Spinal cord (tissue), 10 donors: ENCODE results near the gene RHEBL1. TPM values are rescaled to one million over a fixed set of nuclear protein-coding genes. Genes with fewer than 3 reads are reported as not detected.
A peak's percentile ranks its signal among the peaks of the same experiment; 100 is the strongest.

Experiments
- DNase-seq, 6 donors: peaks; one replicate each; pipeline versions ENCODE4 v3.0.0 to v3.0.0-alpha.2; 2013 to 2015; ENCODE audit warnings: low spot score in 6 of 6, low read depth in 4 of 6
- H3K27ac ChIP-seq: one replicate; pipeline ENCODE4 v1.5.1; 2013; ENCODE audit warnings: low read depth, low read length, control low read depth
- H3K27me3 ChIP-seq: one replicate; pipeline ENCODE4 v1.6.1; 2013; ENCODE audit warnings: low read length; ENCODE audit not compliant: control insufficient read depth, insufficient read depth
- H3K36me3 ChIP-seq: one replicate; pipeline ENCODE4 v1.6.1; 2013; ENCODE audit warnings: low read length; ENCODE audit not compliant: control insufficient read depth, insufficient read depth
- H3K4me1 ChIP-seq: one replicate; pipeline ENCODE4 v1.6.1; 2013; ENCODE audit warnings: low read length; ENCODE audit not compliant: control insufficient read depth, insufficient read depth
- H3K4me3 ChIP-seq: one replicate; pipeline ENCODE4 v1.5.1; 2013; ENCODE audit warnings: low read depth, low read length, control low read depth
- H3K9me3 ChIP-seq: one replicate; pipeline ENCODE4 v1.6.1; 2013; ENCODE audit warnings: low read length; ENCODE audit not compliant: control insufficient read depth, insufficient read depth
- WGBS: methylation state at CpG from one replicate; pipeline ENCODE4 v1.1.5; 2013; ENCODE audit warnings: missing lambda C conversion rate; ENCODE audit not compliant: insufficient coverage; 5-methylcytosine and 5-hydroxymethylcytosine counted together
- polyA plus RNA-seq, 2 donors: library from polyadenylated mRNA; unstranded; fragments of 120-200 nt; gene quantifications; one replicate each; pipeline ENCODE4 v1.2.1, GENCODE V29; 2013; ENCODE audit not compliant: insufficient read length in 2 of 2
- total RNA-seq, 2 donors: library from RNA; depleted of rRNA in 1 of 2; stranded (reverse); fragments of 120-200 nt in 1 of 2; fragments of >200 nt in 1 of 2; gene quantifications; one replicate each; pipeline versions ENCODE4 v1.2.3 to v1.2.4, GENCODE V29; 2013 to 2014
- donor health status: healthy.

RHEBL1 gene
- total and polyA plus RNA-seq, 4 donors: 1.5 to 4.1 (median 1.8) TPM

DNA sequence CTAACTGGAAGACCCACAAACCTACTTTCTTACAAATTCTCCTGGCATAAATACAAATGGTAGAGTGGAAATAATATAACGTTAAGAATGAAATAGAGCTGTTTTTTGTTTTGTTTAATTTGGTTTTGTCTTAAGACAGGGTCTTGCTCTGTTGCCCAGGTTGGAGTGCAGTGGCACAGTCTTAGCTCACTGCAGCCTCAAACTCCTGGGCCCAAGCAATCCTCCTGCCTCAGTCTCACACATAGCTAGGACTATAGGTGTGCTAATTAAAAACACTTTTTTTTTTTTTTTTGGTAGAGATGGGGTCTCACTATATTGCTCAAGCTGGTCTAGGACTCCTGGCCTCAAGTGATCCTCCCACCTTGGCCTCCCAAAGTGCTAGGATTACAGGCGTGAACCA, 28.9 kb upstream of the RHEBL1 start:
- no peak for DNase-seq
- Histone ChIP-seq H3K9me3 (no peaks in the 10 kb centered on the region), H3K27ac (no peak overlapping the region), H3K4me1 (peaks cover 24% of the 10 kb centered on the region), H3K27me3 (peaks cover 12% of the 10 kb centered on the region), H3K4me3 (no peak overlapping the region), H3K36me3 (peaks cover 76% of the 10 kb centered on the region)
- 83% methylated on average over 1 of the region's 2 CpGs for WGBS

DNA sequence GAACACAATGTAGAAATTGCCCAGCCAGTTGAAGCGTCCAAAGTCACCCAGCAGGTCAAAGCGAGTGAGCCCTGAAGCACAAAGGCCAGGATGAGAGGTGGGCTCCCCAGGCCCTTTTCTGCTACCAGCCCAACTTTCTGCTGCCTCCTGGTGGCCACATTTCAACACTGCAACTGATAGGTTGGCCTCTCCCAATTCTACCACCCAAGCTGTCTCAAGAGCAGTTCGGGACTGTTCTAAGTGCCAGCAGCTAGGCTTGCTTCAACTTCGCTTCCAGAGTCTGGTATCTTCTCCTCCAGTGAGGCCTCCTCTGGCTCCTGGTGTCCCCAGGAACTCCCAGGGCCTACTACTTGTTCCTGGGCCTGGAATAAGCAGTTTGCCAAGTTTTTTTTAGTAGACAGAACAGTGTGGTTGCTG, 28.3 kb upstream of the RHEBL1 start:
- H3K4me3 ChIP-seq: no peak overlapping the region
- 54% methylated on average over 4 of the region's 4 CpGs for WGBS
- H3K9me3 ChIP-seq: no peaks in the 10 kb centered on the region
- peaks cover 27% of the 10 kb centered on the region for H3K4me1 ChIP-seq
- peaks cover 19% of the 10 kb centered on the region for H3K27me3 ChIP-seq
- H3K27ac ChIP-seq: no peak overlapping the region
- DNase-seq: peak in 2 of 6 donors; percentile 69 to 74
- peaks cover 69% of the 10 kb centered on the region for H3K36me3 ChIP-seq

DNA sequence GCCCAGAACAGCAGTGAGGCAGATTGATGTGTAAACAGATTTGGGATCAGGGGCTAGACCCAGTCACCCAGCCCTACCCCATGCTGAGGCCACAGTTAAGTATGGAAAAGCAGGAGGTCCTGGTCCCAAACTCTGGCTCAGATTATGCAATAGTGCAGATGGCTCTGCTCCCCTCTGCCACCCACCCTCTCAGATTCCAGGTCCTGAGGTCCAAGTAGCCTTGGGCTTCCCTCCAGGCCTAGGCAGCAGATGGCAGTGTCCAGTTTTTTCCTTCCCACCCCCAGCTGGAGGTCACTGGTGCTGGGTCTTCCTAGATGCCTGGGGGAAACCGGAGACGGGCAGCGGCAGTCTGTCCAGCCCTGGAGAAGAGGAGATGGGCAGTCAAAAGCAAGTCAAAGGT, 27.6 kb upstream of the RHEBL1 start:
- no peak for DNase-seq
- Histone ChIP-seq H3K27ac (no peak overlapping the region), H3K27me3 (peaks cover 25% of the 10 kb centered on the region), H3K9me3 (no peaks in the 10 kb centered on the region), H3K4me1 (peaks cover 30% of the 10 kb centered on the region), H3K4me3 (no peak overlapping the region), H3K36me3 (peaks cover 63% of the 10 kb centered on the region)
- WGBS: 91% methylated on average over 3 of the region's 3 CpGs

DNA sequence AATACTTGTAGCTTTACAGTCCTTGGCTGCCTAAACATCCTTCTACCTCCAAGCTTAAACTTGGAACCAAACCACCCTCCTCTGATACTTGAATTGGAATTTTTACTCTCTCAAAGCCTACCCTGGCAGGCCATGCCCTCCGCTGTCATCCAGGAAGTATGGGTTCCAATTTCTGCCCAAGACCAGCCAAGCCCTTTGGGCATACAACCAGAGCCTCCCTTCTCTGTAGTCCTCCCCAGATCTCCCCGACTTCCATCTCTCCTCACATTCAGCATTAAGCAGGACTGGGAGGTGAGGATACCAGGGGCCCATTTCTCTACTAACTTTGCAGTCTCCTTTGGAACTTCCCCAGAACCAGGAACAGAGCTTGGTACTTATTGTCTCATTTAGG, 25.2 kb upstream of the RHEBL1 start:
- Histone ChIP-seq H3K36me3 (peaks cover 40% of the 10 kb centered on the region), H3K4me1 (peaks cover 54% of the 10 kb centered on the region), H3K9me3 (no peaks in the 10 kb centered on the region), H3K27ac (no peak overlapping the region), H3K4me3 (peak overlapping the region; percentile 53), H3K27me3 (peaks cover 49% of the 10 kb centered on the region)
- no peak for DNase-seq
- 83% methylated on average over 1 of the region's 2 CpGs for WGBS

DNA sequence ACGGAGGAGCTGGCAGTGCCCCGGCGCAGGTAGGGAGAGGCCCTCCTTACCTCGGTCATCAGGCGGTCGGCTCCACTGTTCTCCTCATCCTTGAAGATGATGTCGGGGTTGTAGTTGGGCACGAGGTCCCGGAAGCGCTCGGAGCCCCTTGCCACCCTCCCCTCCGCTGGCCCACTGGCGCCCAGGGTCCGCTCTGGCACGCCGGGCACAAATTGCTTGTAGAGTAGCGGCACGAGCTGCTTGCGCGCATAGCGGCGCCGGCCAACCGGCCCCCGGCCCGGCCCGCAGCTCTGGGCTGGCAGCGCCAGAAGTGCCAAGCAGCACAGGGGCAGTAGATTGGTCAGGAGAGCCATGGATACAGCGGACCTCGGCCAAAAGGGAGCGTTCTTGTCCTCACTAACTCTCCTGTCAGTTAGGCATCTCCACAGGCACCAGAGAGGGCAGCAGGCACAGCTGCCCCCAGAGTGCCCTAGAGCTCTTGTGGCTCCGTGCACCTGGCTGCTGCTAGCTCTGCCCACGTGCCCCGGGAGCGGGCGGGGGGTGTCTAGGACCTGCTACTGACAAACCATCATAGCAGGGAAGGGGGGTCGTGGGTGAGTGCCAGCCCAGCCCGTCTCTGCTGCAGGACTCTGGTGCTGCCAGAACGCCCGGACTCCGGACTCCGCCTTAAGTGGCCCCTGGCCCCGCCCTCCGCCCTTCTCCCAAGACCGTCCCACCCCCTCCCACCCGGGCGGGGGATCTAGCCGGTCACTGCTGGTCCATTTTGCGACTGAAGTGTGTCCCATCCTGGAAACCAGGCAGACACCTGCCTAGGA, 24.6 kb upstream of the RHEBL1 start, which contains the start of gene DHH:
Gene DHH, minus strand, starts transcription at position 642 of the 815 bp plus-strand sequence. Its CDS starts 289 bp downstream, at position 353.
- peaks cover 56% of the 10 kb centered on the region for H3K27me3 ChIP-seq
- 2% methylated on average over 47 of the region's 49 CpGs for WGBS

DNA sequence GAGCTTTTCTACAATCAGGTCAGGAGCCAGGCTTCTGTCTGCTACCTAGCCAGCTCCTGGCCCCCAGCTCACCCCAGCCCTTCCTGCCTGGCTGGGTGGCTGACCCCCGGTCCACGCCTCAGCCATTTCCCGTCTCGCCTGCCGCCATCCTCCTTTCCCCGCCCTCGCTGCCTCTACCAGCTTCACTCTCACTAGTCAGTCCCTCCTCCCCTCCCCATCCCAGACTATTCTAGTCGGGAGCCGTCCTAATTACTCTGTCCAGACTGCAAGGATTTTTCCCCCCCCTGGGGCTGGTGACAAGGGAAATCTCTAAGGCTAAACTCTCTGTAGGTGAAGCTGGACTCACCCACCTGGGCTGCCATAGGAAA, 24.0 kb upstream of the RHEBL1 start:
- H3K27me3 ChIP-seq: peaks cover 61% of the 10 kb centered on the region
- H3K4me3 ChIP-seq: peak overlapping the region; percentile 53
- WGBS: 5% methylated on average over 8 of the region's 9 CpGs
- peaks cover 65% of the 10 kb centered on the region for H3K4me1 ChIP-seq
- DNase-seq: peak in 2 of 6 donors; percentile 7 to 31
- H3K9me3 ChIP-seq: no peaks in the 10 kb centered on the region
- H3K36me3 ChIP-seq: peaks cover 28% of the 10 kb centered on the region
- H3K27ac ChIP-seq: peak overlapping the region; percentile 64

More for the DNA sequence above, 24.6 kb upstream of the RHEBL1 start, which contains the start of gene DHH:
- peaks cover 59% of the 10 kb centered on the region for H3K4me1 ChIP-seq
- H3K4me3 ChIP-seq: peak within 1 kb of the TSS; percentile 53
- H3K36me3 ChIP-seq: peaks cover 34% of the 10 kb centered on the region
- peak in 2 of 6 donors; percentile 34 to 63 for DNase-seq
- H3K27ac ChIP-seq: peak within 1 kb of the TSS; percentile 64
- no peaks in the 10 kb centered on the region for H3K9me3 ChIP-seq

DNA sequence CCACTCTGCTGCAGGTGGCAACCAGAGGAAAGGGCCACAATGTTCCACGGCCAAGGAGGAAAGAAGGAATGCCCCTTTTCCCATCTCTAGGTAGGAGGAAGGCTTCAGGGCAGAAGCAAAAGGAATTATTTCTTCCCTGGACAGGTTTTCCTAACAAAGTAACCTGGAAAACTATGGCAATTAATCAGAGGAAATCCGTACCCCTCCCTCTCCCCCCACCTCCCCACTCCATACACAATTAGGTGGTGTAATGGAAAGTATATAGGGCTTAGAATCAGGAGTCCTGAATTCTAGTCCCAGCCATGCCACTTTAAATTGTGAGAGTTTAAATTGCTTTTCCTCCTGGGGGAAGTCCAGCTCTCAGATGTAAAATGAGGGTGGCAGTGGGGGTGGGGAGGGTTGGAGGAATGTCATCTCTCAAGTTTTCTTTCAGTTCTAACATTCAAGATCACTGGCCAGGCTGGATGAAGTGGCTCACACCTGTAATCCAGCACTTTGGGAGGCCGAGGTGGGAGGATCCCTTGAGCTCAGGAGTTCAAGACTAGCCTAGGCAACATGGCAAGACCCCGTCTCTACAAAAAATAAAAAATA, 23.1 kb upstream of the RHEBL1 start:
- 57% methylated on average over 1 of the region's 4 CpGs for WGBS
- Histone ChIP-seq H3K4me1 (peaks cover 71% of the 10 kb centered on the region), H3K36me3 (peaks cover 19% of the 10 kb centered on the region), H3K4me3 (peak overlapping the region; percentile 53), H3K9me3 (no peaks in the 10 kb centered on the region), H3K27me3 (peaks cover 66% of the 10 kb centered on the region), H3K27ac (peak overlapping the region; percentile 85)
- no peak for DNase-seq

DNA sequence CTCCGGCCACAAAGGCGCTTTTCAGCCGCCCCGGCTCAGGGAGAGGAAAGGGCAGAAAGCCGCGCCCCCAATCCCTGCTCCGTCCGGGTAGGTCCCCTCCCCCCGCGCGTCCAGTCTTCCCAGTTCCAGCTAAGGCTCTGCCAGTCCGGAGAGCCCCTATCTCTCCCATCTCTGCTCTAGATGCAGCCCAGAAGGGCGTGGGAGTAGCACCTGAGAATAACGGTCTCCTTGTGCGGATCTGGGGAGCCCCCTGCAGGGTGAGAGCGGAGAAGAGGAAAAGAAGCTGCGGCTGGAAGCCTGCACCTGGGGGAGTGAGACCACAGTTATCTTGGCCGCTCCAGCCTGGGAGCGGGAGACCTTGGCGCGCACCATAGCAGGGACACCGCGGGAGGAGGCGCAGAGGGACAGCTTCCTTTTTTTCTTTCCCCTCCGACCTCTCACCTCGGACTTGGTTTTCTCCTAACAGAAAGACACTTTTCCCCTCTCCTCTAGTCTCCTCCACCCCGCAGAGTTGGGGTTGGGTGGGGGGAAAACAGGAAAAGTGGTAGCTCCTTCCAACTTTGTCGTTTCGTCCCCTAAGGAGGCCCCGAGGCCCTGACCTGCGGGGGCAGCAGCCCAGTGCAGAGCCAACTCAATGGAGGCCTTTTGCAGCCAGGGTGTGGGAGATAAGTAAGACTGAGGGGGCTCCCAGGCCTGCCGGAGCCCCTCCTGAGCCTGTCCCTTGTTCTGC, 22.5 kb upstream of the RHEBL1 start:
- 4% methylated on average over 23 of the region's 32 CpGs for WGBS
- peaks cover 67% of the 10 kb centered on the region for H3K4me1 ChIP-seq
- no peaks in the 10 kb centered on the region for H3K9me3 ChIP-seq
- peak overlapping the region; percentile 85 for H3K27ac ChIP-seq
- H3K36me3 ChIP-seq: peaks cover 13% of the 10 kb centered on the region
- DNase-seq: peak in 2 of 6 donors; percentile 74 to 88
- peak overlapping the region; percentile 53 for H3K4me3 ChIP-seq
- peaks cover 66% of the 10 kb centered on the region for H3K27me3 ChIP-seq

DNA sequence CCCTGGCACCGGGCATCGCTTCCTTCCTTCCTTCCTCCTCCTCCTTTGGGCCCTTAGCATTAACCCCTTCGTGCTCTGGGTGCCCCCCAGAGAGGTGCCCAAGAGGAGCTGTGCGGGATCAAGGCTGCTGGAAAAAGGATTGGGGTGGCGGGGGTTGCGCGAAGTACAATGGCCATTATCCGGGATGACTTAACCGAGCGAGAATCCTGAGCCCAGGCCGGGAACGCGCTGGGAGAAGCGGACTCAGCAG, 22.0 kb upstream of the RHEBL1 start:
- peaks cover 8% of the 10 kb centered on the region for H3K36me3 ChIP-seq
- no peak for DNase-seq
- H3K27me3 ChIP-seq: peaks cover 66% of the 10 kb centered on the region
- H3K4me1 ChIP-seq: peaks cover 66% of the 10 kb centered on the region
- no peaks in the 10 kb centered on the region for H3K9me3 ChIP-seq
- peak overlapping the region; percentile 53 for H3K4me3 ChIP-seq
- H3K27ac ChIP-seq: peak overlapping the region; percentile 86
- WGBS: under 1% methylated on average over 12 of the region's 14 CpGs
